HFFc6 (cell line): Measurements from ENCODE around the gene TAF3. TPM values are rescaled to one million over a fixed set of nuclear protein-coding genes. Genes with fewer than 3 reads are reported as not detected.

Source experiments
- DNase-seq: peaks from one replicate; pipeline ENCODE4 v3.0.0-alpha.2; 2018
- H3K27ac Mint-ChIP-seq: 2 replicates; pipeline ENCODE4 v1.8.0; 2020; ENCODE audit warnings: mild to moderate bottlenecking, mixed read lengths
- H3K27me3 Mint-ChIP-seq: 2 replicates; pipeline ENCODE4 v1.8.0; 2021; ENCODE audit warnings: mild to moderate bottlenecking, moderate library complexity, mixed read lengths; ENCODE audit not compliant: insufficient read depth
- H3K36me3 Mint-ChIP-seq: 2 replicates; pipeline ENCODE4 v1.8.0; 2021; ENCODE audit warnings: low read depth, mixed read lengths
- H3K4me1 Mint-ChIP-seq: 2 replicates; pipeline ENCODE4 v1.8.0; 2020; ENCODE audit warnings: low read depth, mixed read lengths
- H3K4me3 Mint-ChIP-seq: 2 replicates; pipeline ENCODE4 v1.8.0; 2020; ENCODE audit warnings: mild to moderate bottlenecking, moderate library complexity, mixed read lengths
- H3K9me3 Mint-ChIP-seq: 2 replicates; pipeline ENCODE4 v1.8.0; 2020; ENCODE audit warnings: mild to moderate bottlenecking, mixed read lengths
- total RNA-seq, 6 experiments: library from RNA; stranded (reverse); fragmentation: NEBNext Ultra II Directional; extraction: Animal tissue kit (Norgen Biotek cat#: 25700); gene quantifications; 2 replicates in 1 of 6; 3 replicates in 5 of 6; pipeline ENCODE4 v1.2.3, GENCODE V29; 2021
- TF ChIP-seq, protein P1 (sequence below): fragments of 200-600 bp; sonication (generic); IDR thresholded peaks from 2 replicates; pipeline ENCODE4 v1.5.0; 2021; ENCODE audit warnings: antibody characterized with exemption, mild to moderate bottlenecking

Gene TAF3
- total RNA-seq, 6 experiments from 2014 or later, result 8.1 to 11.3 (median 9.7) TPM

DNA sequence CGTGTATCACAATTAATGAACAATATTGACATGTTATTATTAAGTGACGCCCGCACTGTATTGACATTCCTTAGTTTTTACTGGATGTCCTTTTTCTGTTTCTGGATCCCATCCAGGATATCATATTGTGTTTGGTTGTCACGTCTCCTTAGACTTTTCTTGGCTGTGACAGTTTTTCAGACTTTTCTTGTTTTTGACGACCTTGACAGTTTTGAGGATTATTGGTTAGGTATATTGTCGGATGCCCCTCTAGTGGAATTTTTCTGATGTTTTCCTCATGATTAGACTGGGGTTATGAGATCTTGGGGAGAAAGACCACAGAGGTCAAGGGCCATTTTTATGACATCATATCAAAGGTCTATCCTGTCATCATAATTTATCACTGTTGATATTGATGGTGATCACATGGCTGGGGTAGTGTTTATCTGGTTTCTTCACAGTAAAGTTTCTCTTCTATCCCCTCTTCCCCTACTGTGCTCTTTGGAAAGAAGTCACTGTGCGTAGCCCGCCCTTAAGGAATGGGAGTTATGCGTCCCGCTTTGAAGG, 11.1 kb downstream of the TAF3 start:
- TF ChIP-seq, protein P1, sequence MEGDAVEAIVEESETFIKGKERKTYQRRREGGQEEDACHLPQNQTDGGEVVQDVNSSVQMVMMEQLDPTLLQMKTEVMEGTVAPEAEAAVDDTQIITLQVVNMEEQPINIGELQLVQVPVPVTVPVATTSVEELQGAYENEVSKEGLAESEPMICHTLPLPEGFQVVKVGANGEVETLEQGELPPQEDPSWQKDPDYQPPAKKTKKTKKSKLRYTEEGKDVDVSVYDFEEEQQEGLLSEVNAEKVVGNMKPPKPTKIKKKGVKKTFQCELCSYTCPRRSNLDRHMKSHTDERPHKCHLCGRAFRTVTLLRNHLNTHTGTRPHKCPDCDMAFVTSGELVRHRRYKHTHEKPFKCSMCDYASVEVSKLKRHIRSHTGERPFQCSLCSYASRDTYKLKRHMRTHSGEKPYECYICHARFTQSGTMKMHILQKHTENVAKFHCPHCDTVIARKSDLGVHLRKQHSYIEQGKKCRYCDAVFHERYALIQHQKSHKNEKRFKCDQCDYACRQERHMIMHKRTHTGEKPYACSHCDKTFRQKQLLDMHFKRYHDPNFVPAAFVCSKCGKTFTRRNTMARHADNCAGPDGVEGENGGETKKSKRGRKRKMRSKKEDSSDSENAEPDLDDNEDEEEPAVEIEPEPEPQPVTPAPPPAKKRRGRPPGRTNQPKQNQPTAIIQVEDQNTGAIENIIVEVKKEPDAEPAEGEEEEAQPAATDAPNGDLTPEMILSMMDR, result no peak
- DNase-seq, result no peak
- Mint-ChIP-seq H3K9me3 (no peaks in the 10 kb centered on the region), H3K36me3 (peaks cover 11% of the 10 kb centered on the region; the same call in 1 of the 2 replicates), H3K27me3 (no peaks in the 10 kb centered on the region; the same call in 1 of the 2 replicates), H3K4me1 (peaks cover 13% of the 10 kb centered on the region), H3K27ac (no peak overlapping the region), H3K4me3 (no peak overlapping the region)

DNA sequence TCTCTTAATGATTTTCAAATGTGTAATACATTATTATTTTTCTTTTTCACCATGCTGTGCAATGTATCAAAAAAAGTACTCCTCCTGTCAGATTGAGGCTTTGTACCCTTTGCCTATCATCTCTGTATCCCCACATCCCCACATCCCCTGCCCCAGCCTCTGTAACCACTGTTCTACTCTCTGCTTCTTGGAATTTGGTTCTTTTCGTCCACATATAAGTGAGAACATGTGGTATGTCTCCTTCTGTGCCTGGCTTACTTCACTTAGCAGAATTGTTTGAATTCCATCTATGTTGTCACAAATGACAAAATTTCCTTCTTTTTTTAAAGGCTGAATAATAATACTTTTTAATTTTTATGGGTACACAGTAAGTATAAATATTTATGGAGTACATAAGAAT, 13.8 kb downstream of the TAF3 start:
- Mint-ChIP-seq H3K4me1 (peaks cover 8% of the 10 kb centered on the region), H3K9me3 (no peaks in the 10 kb centered on the region), H3K27me3 (no peaks in the 10 kb centered on the region; the same call in 1 of the 2 replicates), H3K4me3 (no peak overlapping the region), H3K27ac (no peak overlapping the region), H3K36me3 (peaks cover 23% of the 10 kb centered on the region; the same call in 1 of the 2 replicates)
- DNase-seq, result no peak
- TF ChIP-seq, protein P1, result no peak

DNA sequence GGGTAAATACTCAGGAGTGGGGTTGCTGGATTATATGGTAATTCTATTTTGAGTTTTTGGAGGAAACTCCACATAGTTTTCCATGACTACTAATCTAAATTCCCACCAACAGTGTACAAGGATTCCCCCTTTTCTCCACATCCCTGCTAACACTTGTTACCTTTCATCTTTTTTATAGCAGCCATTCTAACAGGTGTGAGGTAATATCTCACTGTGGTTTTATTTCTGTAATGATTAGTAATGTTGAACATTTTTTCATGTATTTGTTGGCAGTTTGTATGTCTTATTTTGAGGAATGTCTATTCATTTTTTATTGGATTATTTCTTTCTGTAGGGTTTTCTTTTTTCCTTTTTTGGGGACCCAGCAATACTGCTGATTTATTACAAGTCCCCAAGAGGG, 14.9 kb downstream of the TAF3 start:
- Mint-ChIP-seq H3K36me3 (peaks cover 18% of the 10 kb centered on the region; the same call in 1 of the 2 replicates), H3K4me1 (peaks cover 6% of the 10 kb centered on the region; the same call in 1 of the 2 replicates), H3K4me3 (no peak overlapping the region), H3K9me3 (no peaks in the 10 kb centered on the region), H3K27me3 (no peaks in the 10 kb centered on the region; the same call in 1 of the 2 replicates), H3K27ac (no peak overlapping the region)
- no peak for DNase-seq
- TF ChIP-seq, protein P1, result no peak

DNA sequence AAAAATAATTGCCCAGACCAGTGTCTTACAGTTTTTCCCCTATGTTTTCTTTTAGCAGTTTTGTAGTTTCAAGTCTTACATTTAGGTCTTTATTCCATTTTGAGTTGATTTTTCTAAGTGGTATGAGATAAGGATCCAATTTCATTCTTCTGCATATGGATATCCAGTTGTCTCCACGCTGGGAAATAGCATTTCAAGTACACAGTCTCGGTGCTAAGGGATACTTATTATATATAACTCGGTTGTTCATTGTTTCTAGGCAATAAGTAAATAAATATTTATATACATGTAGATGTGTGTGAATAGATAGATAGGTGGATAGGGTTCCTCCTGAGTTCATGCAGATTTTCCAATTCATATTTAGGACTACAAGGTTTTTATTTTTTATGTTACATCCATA, 16.0 kb downstream of the TAF3 start:
- peaks cover 14% of the 10 kb centered on the region; the same call in 1 of the 2 replicates for H3K36me3 Mint-ChIP-seq

DNA sequence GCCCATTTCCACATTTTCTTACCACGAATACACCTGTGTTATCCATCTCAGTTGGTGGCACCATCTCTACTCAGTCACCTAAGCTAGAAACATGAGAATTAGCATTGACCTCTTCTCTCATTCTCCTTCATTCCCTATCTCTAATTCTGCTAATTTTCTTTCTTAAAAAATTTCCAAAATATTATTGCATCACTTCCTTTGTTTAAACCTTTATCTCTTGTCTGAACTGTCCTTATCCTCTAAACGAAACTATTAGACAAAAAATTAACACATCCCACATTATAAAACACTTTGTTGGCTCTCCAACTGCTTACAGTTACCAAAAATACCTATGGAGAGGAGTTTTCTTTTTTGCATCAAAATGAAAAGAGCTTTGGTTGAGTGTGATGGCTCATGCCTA, 18.3 kb downstream of the TAF3 start:
- no peak overlapping the region for H3K4me3 Mint-ChIP-seq
- no peak overlapping the region for H3K27ac Mint-ChIP-seq
- TF ChIP-seq, protein P1, result no peak
- H3K36me3 Mint-ChIP-seq, result peaks cover 14% of the 10 kb centered on the region; the same call in 1 of the 2 replicates
- DNase-seq, result no peak
- H3K27me3 Mint-ChIP-seq, result no peaks in the 10 kb centered on the region; the same call in 1 of the 2 replicates
- H3K9me3 Mint-ChIP-seq, result no peaks in the 10 kb centered on the region
- H3K4me1 Mint-ChIP-seq, result peaks cover 6% of the 10 kb centered on the region; the same call in 1 of the 2 replicates

More for the DNA sequence above, 16.0 kb downstream of the TAF3 start:
- TF ChIP-seq, protein P1, result no peak
- Mint-ChIP-seq H3K9me3 (no peaks in the 10 kb centered on the region), H3K27ac (no peak overlapping the region), H3K4me1 (peaks cover 6% of the 10 kb centered on the region; the same call in 1 of the 2 replicates), H3K4me3 (no peak overlapping the region), H3K27me3 (no peaks in the 10 kb centered on the region; the same call in 1 of the 2 replicates)
- no peak for DNase-seq
